Stimulated activated CD4-positive, alpha-beta T cell treated with anti-CD3 and anti-CD28 coated beads, Interleukin-15, amount 100 ng/mL, for 1 hour (primary cell): ENCODE data around the gene TANC2.
"Not testable (repeated sequence)": the region's sequence is repeated elsewhere in the genome, so short reads cannot be mapped to it uniquely, and the experiment has no call there.

Source experiments
- DNase-seq, 2 donors: peaks; one replicate each; pipeline ENCODE4 v3.0.0-alpha.2; 2020; ENCODE audit warnings: low read depth in 1 of 2, low spot score in 1 of 2

Gene TANC2

GRCh38 chr17:62963296-62963695 is 2.7 kb upstream of the TANC2 start:
- no peak for DNase-seq

GRCh38 chr17:62964506-62964905 is 1.5 kb upstream of the TANC2 start:
- DNase-seq: no peak

GRCh38 chr17:62965174-62965685 is 805 bp upstream of the TANC2 start:
- DNase-seq: no peak

GRCh38 chr17:62966426-62967204 is 580 bp downstream of the TANC2 start:
- peak in 1 of 2 donors; percentile 60 for DNase-seq

- DNase-seq: no peak
These were observed 1.1 kb downstream of the TANC2 start for GRCh38 chr17:62967205-62967529.

GRCh38 chr17:62968445-62968923 is 2.4 kb downstream of the TANC2 start:
- DNase-seq: peak in 1 of 2 donors; percentile 10

GRCh38 chr17:62970610-62971009 is 4.6 kb downstream of the TANC2 start:
- no peak for DNase-seq

- no peak for DNase-seq
These were observed 5.8 kb downstream of the TANC2 start for GRCh38 chr17:62971853-62972252.

GRCh38 chr17:62974788-62975187 is 8.8 kb downstream of the TANC2 start:
- no peak for DNase-seq

GRCh38 chr17:62975206-62975605 is 9.2 kb downstream of the TANC2 start:
- DNase-seq: no peak

GRCh38 chr17:62976643-62977231 is 10.7 kb downstream of the TANC2 start:
- DNase-seq: not testable (repeated sequence)

GRCh38 chr17:62980842-62981241 is 14.8 kb downstream of the TANC2 start:
- DNase-seq: no peak

- DNase-seq: no peak
These were observed 15.9 kb downstream of the TANC2 start for GRCh38 chr17:62981933-62982332.

GRCh38 chr17:62984801-62985200 is 18.8 kb downstream of the TANC2 start:
- no peak for DNase-seq

GRCh38 chr17:62986549-62986948 is 20.5 kb downstream of the TANC2 start:
- no peak for DNase-seq

- DNase-seq: no peak
These were observed 21.1 kb downstream of the TANC2 start for GRCh38 chr17:62987136-62987535.

GRCh38 chr17:62989501-62989900 is 23.5 kb downstream of the TANC2 start:
- DNase-seq: no peak

- no peak for DNase-seq
These were observed 28.9 kb downstream of the TANC2 start for GRCh38 chr17:62994931-62995330.

GRCh38 chr17:62995377-62995885 is 29.4 kb downstream of the TANC2 start:
- no peak for DNase-seq

GRCh38 chr17:62996221-62996620 is 30.2 kb downstream of the TANC2 start:
- DNase-seq: no peak

- DNase-seq: no peak
These were observed 32.1 kb downstream of the TANC2 start for GRCh38 chr17:62998166-62998565.

GRCh38 chr17:62998665-62999393 is 32.8 kb downstream of the TANC2 start:
- DNase-seq: no peak
